Aortic smooth muscle cell (primary cell): Measurements from ENCODE around the gene PPP1R17. TPM values are rescaled to one million over a fixed set of nuclear protein-coding genes. Genes with fewer than 3 reads are reported as not detected.

Experiments
- total RNA-seq: library from RNA; depleted of rRNA; stranded (reverse); fragments of >200 nt; gene quantifications from 2 replicates; pipeline ENCODE4 v1.2.3, GENCODE V29; 2014

Gene PPP1R17
- not detected in 2 replicates for total RNA-seq

DNA sequence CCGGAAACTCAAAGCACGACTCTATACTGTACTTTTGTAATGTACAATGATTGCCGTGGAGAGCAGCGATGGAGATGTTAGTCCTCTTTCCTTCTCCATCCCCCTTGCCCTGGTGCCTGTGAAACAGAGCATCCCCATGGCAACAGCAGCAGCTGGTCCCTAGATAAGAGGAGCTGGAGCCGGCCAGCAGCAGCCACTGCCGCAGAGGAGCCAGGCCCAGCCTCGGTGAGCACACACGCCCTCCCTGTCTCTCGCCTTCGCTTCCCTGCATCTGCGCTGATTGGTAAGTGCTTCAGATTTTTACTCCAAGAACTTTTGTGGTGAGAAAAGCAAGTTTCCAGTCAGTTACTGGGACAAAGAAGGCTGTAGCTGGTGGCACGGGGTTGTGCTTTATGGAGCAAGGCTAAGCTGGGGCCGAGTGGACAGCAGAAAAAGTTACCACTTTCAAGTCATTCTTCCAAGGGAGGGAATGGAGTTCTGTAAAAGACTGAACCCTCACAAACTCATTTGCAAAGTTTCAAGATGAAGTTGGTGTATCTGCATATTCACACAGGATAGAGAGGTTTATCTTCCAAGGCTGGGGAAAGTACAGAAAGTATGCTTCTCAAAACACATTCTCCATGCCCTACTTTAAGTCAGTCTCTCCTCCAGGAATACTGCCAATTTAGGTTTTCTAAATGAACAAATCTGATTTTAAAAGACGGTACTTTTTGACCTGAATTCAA lies at the start of gene PPP1R17:
Gene PPP1R17, plus strand, starts transcription at position 192 of the 725 bp plus-strand sequence. CDS start 5,227 bp downstream, outside the sequence.

Other genes starting within 250 kb of the PPP1R17 start
- not detected in 2 replicates for gene ITPRID1, start 173.1 kb upstream of the PPP1R17 start, total RNA-seq